Stimulated activated CD8-positive, alpha-beta memory T cell treated with anti-CD3 and anti-CD28 coated beads, Interleukin-7, amount 100 ng/mL, for 1 hour (primary cell): ENCODE results near the gene CAMTA1.

Experiments
- DNase-seq, 2 donors: peaks; one replicate each; pipeline ENCODE4 v3.0.0-alpha.2; 2020; ENCODE audit warnings: low read depth in 2 of 2

CAMTA1 gene

GRCh38 chr1:7531562-7532340 lies 746.5 kb downstream of the CAMTA1 start:
- no peak for DNase-seq

- DNase-seq: no peak
These were observed 747.8 kb downstream of the CAMTA1 start for GRCh38 chr1:7533006-7533405.

- no peak for DNase-seq
These were observed 749.0 kb downstream of the CAMTA1 start for GRCh38 chr1:7534061-7534825.

- DNase-seq: no peak
These were observed 749.8 kb downstream of the CAMTA1 start for GRCh38 chr1:7535016-7535415.

- no peak for DNase-seq
These were observed 751.0 kb downstream of the CAMTA1 start for GRCh38 chr1:7535934-7536878.

GRCh38 chr1:7536891-7537591 lies 751.8 kb downstream of the CAMTA1 start:
- no peak for DNase-seq

GRCh38 chr1:7538033-7538432 lies 752.8 kb downstream of the CAMTA1 start:
- no peak for DNase-seq

- no peak for DNase-seq
These were observed 753.9 kb downstream of the CAMTA1 start for GRCh38 chr1:7538849-7539768.

GRCh38 chr1:7539769-7540175 lies 754.5 kb downstream of the CAMTA1 start:
- no peak for DNase-seq

- no peak for DNase-seq
These were observed 755.6 kb downstream of the CAMTA1 start for GRCh38 chr1:7540816-7541215.

- DNase-seq: no peak
These were observed 756.4 kb downstream of the CAMTA1 start for GRCh38 chr1:7541629-7542028.

- no peak for DNase-seq
These were observed 758.5 kb downstream of the CAMTA1 start for GRCh38 chr1:7543718-7544090.

GRCh38 chr1:7549277-7550161 lies 764.3 kb downstream of the CAMTA1 start:
- no peak for DNase-seq

- DNase-seq: no peak
These were observed 765.1 kb downstream of the CAMTA1 start for GRCh38 chr1:7550261-7550865.

- no peak for DNase-seq
These were observed 765.7 kb downstream of the CAMTA1 start for GRCh38 chr1:7550981-7551380.

GRCh38 chr1:7551442-7551841 lies 766.2 kb downstream of the CAMTA1 start:
- no peak for DNase-seq

GRCh38 chr1:7552402-7552801 lies 767.1 kb downstream of the CAMTA1 start:
- no peak for DNase-seq

- DNase-seq: no peak
These were observed 767.9 kb downstream of the CAMTA1 start for GRCh38 chr1:7553042-7553690.
